Measurements from ENCODE around the gene POU3F3.

The POU3F3 gene

DNA sequence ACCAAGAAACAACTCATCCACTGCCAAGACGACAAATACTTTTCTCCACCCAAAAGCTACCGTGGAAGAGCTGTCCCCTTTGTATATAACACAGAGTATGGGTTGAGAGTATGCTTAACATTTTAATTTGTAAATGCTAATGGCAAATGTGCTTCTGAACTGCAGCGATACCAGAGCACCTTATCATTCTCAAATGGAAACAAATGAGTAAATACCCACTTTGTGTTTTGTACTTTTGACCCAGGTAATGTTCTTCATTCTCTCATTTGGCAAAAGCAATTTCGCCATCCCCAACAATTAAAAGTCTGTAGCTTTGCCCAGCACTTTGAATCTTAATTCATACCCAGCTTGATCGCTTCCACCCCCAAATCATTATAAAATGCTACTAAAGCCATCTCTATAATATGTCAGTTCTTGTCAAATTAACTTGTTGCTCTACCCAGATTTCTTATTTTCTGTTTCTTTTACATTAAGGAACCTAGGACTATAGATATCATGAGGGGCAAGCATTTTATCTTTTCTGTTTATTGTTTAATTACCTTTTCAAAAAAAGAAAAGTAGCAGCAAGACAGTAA lies 6.2 kb upstream of the POU3F3 start:
- no peak for DNase-seq

- no peak for DNase-seq
These were observed 5.4 kb upstream of the POU3F3 start for GRCh38 chr2:104848526-104848925.

GRCh38 chr2:104849101-104849500 lies 4.8 kb upstream of the POU3F3 start:
- no peak for DNase-seq

GRCh38 chr2:104849618-104850141 lies 4.2 kb upstream of the POU3F3 start:
- peak; percentile 31 to 72 (median 37) for DNase-seq

- no peak for DNase-seq
These were observed 3.3 kb upstream of the POU3F3 start for GRCh38 chr2:104850361-104851290.

GRCh38 chr2:104851291-104852089 lies 2.4 kb upstream of the POU3F3 start:
- DNase-seq, result peak in 1 of 3 experiments; percentile 60

DNA sequence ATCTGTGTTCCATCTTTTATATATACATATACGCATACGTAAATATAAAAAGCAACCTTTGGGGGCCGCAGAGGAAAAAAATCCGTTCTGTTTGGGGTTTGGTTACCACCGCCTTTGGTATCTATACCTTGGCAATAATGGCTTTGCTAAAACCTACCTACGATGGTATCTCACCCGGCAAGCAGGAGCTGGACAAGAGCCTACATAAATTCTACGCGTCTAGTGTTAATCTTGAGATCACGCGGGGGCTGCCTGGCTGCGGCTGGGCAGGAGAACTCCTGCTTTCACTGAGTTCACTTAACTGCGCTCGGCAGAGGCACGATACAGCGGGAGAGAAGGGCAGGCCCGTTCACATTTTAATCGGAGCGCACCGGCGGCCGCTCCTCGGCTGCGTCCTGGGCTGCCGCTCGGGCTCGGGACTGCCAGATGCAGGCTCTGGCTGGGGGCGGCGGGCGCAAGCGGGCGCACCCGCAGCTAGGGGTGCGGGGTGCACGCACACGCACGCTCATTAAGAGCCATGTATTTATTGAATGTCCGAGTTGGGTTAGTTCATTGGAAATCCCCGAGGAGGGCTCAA lies 1.7 kb upstream of the POU3F3 start:
- peak in 2 of 3 experiments; percentile 18 to 60 for DNase-seq

GRCh38 chr2:104854498-104855220 lies 744 bp downstream of the POU3F3 start:
- DNase-seq, result peak in 1 of 3 experiments; percentile 10

GRCh38 chr2:104855221-104856085 lies 1.5 kb downstream of the POU3F3 start:
- DNase-seq, result no peak

- DNase-seq, result peak in 2 of 3 experiments; percentile 42 to 65
These were observed 2.4 kb downstream of the POU3F3 start for GRCh38 chr2:104856086-104856972.

DNA sequence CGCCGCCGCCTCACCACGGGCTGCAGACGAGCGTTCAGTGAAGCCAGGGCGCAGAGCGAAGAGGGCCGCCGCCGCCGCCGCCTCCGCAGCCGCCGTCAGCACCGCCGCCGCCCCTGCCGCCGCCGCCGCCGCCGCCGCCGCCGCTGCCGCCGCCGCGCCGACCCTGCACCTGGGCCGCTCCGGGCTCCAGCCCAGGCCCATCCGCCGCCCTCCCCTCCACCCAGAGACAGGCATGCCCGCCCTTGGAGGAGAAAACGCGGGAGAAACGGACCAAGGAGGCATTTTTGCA lies 3.0 kb downstream of the POU3F3 start:
- DNase-seq, result peak in 1 of 3 experiments; percentile 42

- peak in 1 of 3 experiments; percentile 47 for DNase-seq
These were observed 3.5 kb downstream of the POU3F3 start for GRCh38 chr2:104857262-104858005.

- DNase-seq, result peak in 2 of 3 experiments; percentile 16 to 39
These were observed 4.4 kb downstream of the POU3F3 start for GRCh38 chr2:104858006-104858978.

DNA sequence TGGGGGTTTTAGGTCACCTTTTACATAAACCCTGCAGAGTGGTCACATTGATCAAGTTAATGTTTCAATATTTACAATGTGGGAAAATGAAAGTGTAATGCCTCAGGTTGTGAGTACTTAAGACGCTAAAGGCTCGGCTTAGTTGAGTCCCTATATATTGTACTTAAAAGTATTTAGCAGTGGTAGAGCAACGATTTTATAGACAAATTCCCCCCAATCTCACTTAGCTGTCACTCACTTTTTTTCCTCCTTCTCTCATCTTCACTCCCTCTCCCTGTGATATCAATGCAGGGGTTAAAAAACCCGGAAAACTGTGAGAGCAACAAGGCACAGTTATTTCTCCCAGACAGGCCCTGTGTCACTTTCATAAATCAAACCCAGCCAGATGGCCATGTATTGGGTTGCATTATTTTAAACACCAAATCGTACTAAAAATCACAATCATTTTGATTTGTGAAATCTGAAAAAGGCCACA lies 5.4 kb downstream of the POU3F3 start:
- DNase-seq, result no peak

GRCh38 chr2:104859766-104860450 lies 6.0 kb downstream of the POU3F3 start:
- DNase-seq, result no peak

- no peak for DNase-seq
These were observed 6.5 kb downstream of the POU3F3 start for GRCh38 chr2:104860451-104860790.

- no peak for DNase-seq
These were observed 7.6 kb downstream of the POU3F3 start for GRCh38 chr2:104861351-104862057.
